GM12891 (cell line): ENCODE results near the gene PDE6A.

Experiments used
- DNase-seq: peaks from one replicate; pipeline ENCODE4 v3.0.0; 2011; ENCODE audit warnings: low spot score; ENCODE audit not compliant: insufficient read length
- FAIRE-seq: peaks from 2 replicates; lab custom pipeline; 2011; peaks lifted over from hg19 to GRCh38; lab: Jason Lieb, UNC
- PAX5 ChIP-seq: IDR thresholded peaks from 2 replicates; pipeline ENCODE4 v1.6.1; 2011; ENCODE audit warnings: low read length, moderate library complexity, mild to moderate bottlenecking; ENCODE audit not compliant: insufficient read depth, severe bottlenecking
- POLR2A ChIP-seq: IDR thresholded peaks from 2 replicates; pipeline ENCODE4 v1.6.1; 2011; ENCODE audit warnings: low read depth, low read length, control low read depth
- POLR2AphosphoS5 ChIP-seq: IDR thresholded peaks from 2 replicates; pipeline ENCODE4 v1.6.1; 2011; ENCODE audit warnings: low read depth, low read length, control low read depth
- POU2F2 ChIP-seq: IDR thresholded peaks from 2 replicates; pipeline ENCODE4 v1.6.1; 2011; ENCODE audit warnings: low read depth, mild to moderate bottlenecking, control low read depth, low read length, moderate library complexity
- SPI1 ChIP-seq: IDR thresholded peaks from 2 replicates; pipeline ENCODE4 v1.6.1; 2011; ENCODE audit warnings: low read depth, low read length, control low read depth
- TAF1 ChIP-seq: IDR thresholded peaks from 2 replicates; pipeline ENCODE4 v1.6.1; 2011; ENCODE audit warnings: low read depth, low read length, control low read depth

PDE6A gene

DNA sequence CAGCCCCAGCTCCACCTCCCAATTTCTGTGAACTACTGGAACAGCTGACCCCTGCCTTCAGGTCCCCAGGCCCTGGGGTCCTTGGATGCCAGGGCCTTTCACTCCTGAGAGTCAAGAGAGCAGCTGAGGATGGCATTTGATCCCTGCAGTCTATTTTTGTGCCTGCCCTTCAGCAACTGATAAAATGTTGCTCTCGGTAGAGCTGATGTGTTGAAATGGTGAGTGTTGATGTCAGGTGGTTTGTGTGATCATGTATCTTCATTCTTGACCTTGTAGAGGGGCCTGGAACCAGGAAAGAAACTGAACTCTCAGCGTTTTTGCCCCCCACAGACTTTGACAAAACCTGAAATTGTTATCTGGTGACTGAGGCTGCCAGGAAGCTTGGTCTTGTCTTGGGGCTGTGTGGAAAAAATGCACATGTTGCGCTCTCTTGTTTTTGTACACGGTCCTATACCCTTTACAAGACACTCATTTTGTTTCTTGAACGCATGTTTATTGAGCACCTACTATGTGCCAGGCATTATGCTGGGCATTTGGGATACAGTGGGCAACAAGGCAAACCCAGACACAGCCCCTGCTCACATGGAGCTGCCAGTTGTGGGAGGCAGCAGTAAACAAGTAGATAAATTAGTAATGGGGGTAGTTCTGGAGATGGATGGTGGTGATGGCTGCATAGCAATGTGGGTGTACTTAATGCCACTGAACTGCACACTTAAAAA lies 136.2 kb downstream of the PDE6A start:
- TF ChIP-seq SPI1 (no peak), POU2F2 (no peak), POLR2A (no peak), TAF1 (no peak), PAX5 (no peak), POLR2AphosphoS5 (no peak)
- FAIRE-seq = no peak
- DNase-seq = no peak
